ENCODE results near the gene CD4. TPM values are rescaled to one million over a fixed set of nuclear protein-coding genes. Genes with fewer than 3 reads are reported as not detected.

CD4 gene
- total RNA-seq, 1 experiment from 2014 or later: not detected

- H3K9me3 Mint-ChIP-seq (ENCODE audit: unreplicated experiment): no peaks in the 10 kb centered on the region
- H3K36me3 Mint-ChIP-seq (ENCODE audit: insufficient read depth, unreplicated experiment): peaks cover 6% of the 10 kb centered on the region
- POLR2A ChIA-PET: interaction anchor here (1.1 to 1.2 kb wide), 2 partner anchors 8 to 23 kb away, joined by 3 to 4 read pairs; partner anchors contain the start of gene MLF2
- no peak overlapping the region for H3K4me3 Mint-ChIP-seq (ENCODE audit: unreplicated experiment)
- intact Hi-C loops (cut with micrococcal nuclease): loop anchor here (5.0 kb wide), 1 partner anchor 208 kb away; the partner anchor contains the start of gene NOP2
- peak overlapping the region; percentile 31 for H3K27ac Mint-ChIP-seq (ENCODE audit: low read depth, unreplicated experiment)
- H3K4me1 Mint-ChIP-seq (ENCODE audit: insufficient read depth, unreplicated experiment): peaks cover 28% of the 10 kb centered on the region
- H3K27me3 Mint-ChIP-seq (ENCODE audit: insufficient read depth, unreplicated experiment): no peaks in the 10 kb centered on the region
- no peak for DNase-seq (ENCODE audit: unreplicated experiment)
- no TSS peak for BruUV-seq (replicated peaks)
- CTCF ChIA-PET: interaction anchor here (0.5 to 5.5 kb wide), 3 partner anchors 9 to 22 kb away, joined by 3 to 43 read pairs (median 18); partner anchors contain the start of genes MLF2 and PTMS
- TF ChIP-seq, protein P1, sequence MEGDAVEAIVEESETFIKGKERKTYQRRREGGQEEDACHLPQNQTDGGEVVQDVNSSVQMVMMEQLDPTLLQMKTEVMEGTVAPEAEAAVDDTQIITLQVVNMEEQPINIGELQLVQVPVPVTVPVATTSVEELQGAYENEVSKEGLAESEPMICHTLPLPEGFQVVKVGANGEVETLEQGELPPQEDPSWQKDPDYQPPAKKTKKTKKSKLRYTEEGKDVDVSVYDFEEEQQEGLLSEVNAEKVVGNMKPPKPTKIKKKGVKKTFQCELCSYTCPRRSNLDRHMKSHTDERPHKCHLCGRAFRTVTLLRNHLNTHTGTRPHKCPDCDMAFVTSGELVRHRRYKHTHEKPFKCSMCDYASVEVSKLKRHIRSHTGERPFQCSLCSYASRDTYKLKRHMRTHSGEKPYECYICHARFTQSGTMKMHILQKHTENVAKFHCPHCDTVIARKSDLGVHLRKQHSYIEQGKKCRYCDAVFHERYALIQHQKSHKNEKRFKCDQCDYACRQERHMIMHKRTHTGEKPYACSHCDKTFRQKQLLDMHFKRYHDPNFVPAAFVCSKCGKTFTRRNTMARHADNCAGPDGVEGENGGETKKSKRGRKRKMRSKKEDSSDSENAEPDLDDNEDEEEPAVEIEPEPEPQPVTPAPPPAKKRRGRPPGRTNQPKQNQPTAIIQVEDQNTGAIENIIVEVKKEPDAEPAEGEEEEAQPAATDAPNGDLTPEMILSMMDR (IDR thresholded peaks at IDR 0.05; ENCODE audit: unreplicated experiment): no peak
Measured at GRCh38 chr12:6775185-6776174, 13.8 kb upstream of the CD4 start.

GRCh38 chr12:6777386-6777785 lies 11.9 kb upstream of the CD4 start:
- no peak overlapping the region for H3K4me3 Mint-ChIP-seq (ENCODE audit: unreplicated experiment)
- intact Hi-C loops (cut with micrococcal nuclease): loop anchor here (5.0 kb wide), 1 partner anchor 210 kb away; the partner anchor contains the start of gene NOP2
- H3K36me3 Mint-ChIP-seq (ENCODE audit: insufficient read depth, unreplicated experiment): no peaks in the 10 kb centered on the region
- DNase-seq (ENCODE audit: unreplicated experiment): no peak
- ChIA-PET CTCF (interaction anchor here (0.6 to 7.4 kb wide), 10 partner anchors 11 to 271 kb away, joined by 3 to 110 read pairs (median 8); partner anchors contain the start of genes MLF2, PTMS and SPSB2), POLR2A (interaction anchor here (0.7 to 1.8 kb wide), 3 partner anchors 9 to 164 kb away, joined by 3 to 10 read pairs (median 3); partner anchors contain the start of gene MLF2)
- no TSS peak for BruUV-seq (replicated peaks)
- TF ChIP-seq, protein P1 (IDR thresholded peaks at IDR 0.05; ENCODE audit: unreplicated experiment): no peak
- no peaks in the 10 kb centered on the region for H3K27me3 Mint-ChIP-seq (ENCODE audit: insufficient read depth, unreplicated experiment)
- H3K9me3 Mint-ChIP-seq (ENCODE audit: unreplicated experiment): no peaks in the 10 kb centered on the region
- H3K27ac Mint-ChIP-seq (ENCODE audit: low read depth, unreplicated experiment): no peak overlapping the region
- peaks cover 10% of the 10 kb centered on the region for H3K4me1 Mint-ChIP-seq (ENCODE audit: insufficient read depth, unreplicated experiment)

DNA sequence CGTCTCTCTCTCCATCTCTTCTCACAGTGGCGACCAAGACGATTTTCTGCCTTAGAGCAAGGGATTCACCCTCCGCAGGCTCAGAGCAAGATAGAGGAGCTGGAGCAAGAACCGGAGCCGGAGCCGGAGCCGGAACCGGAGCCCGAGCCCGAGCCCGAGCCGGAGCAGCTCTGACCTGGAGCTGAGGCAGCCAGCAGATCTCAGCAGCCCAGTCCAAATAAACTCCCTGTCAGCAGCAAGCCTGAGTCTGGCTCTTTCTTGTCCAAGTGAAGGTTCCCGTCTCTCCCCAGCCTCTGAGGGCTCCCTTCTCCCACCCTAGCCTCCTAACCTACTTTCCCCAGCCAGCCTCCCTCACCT lies 11.1 kb upstream of the CD4 start:
- Mint-ChIP-seq H3K36me3 (ENCODE audit: insufficient read depth, unreplicated experiment) (no peaks in the 10 kb centered on the region), H3K27me3 (ENCODE audit: insufficient read depth, unreplicated experiment) (no peaks in the 10 kb centered on the region), H3K27ac (ENCODE audit: low read depth, unreplicated experiment) (no peak overlapping the region), H3K9me3 (ENCODE audit: unreplicated experiment) (no peaks in the 10 kb centered on the region), H3K4me1 (ENCODE audit: insufficient read depth, unreplicated experiment) (peaks cover 10% of the 10 kb centered on the region), H3K4me3 (ENCODE audit: unreplicated experiment) (no peak overlapping the region)
- intact Hi-C loops (cut with micrococcal nuclease): loop anchor here (5.0 kb wide), 1 partner anchor 211 kb away; the partner anchor contains the start of gene NOP2
- no peak for DNase-seq (ENCODE audit: unreplicated experiment)
- ChIA-PET CTCF (interaction anchor here (0.6 to 7.4 kb wide), 25 partner anchors 11 to 1249 kb away, joined by 3 to 110 read pairs (median 4); partner anchors contain the start of genes MLF2 and PTMS), POLR2A (interaction anchor here (1.0 to 1.8 kb wide), 2 partner anchors 24 to 25 kb away, joined by 5 to 10 read pairs; partner anchors contain the start of gene MLF2)
- TF ChIP-seq, protein P1 (IDR thresholded peaks at IDR 0.05; ENCODE audit: unreplicated experiment): no peak
- BruUV-seq (replicated peaks): no TSS peak
